ENCODE data around the gene RHOH.
"Not testable (repeated sequence)": the region's sequence is repeated elsewhere in the genome, so short reads cannot be mapped to it uniquely, and the experiment has no call there.

Gene RHOH

DNA sequence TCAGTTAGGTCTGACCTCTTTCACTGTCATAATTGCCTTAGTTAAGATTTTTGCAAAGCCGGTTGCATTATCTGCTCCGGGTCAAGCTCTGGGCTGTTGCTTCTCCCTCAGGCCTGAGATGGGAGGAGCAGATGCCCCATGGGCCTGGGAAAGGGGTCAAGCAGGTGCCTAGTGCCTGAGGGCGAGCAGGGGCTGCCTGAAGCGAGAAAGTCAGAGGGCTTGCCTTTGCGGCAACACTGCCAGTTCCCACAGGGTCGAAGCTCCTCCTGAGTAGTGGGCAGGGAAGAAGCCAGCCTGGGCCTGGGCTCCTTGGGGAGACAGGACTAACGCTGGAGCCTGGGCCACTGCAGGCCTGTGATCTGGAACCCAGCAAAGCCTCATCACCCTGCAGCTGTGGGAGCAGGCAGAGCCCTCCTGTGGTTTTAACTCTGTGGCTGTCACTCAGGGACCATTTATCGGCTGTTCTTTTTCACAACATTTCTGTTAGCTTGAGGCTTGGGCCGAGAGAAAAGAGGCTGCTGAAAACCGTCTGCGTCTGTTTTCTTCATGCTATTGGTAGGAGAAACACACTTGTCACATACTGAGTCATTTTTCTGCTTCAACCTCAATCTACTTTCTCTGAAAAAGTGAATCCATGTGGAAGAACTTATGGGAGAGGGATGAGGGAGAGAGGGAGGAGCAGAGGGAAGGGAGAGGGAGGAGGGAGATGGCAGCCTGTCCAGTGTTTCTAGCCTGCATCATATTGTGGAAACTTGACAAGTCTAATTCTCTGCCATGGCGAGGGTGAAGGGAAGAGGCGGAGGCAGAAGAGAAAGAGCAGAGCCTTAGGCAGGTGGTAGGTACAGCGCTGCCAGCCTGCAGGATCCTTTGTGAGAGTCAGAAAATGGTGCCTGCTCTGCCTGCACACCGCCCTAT is 68.4 kb downstream of the RHOH start:
- DNase-seq: no peak

DNA sequence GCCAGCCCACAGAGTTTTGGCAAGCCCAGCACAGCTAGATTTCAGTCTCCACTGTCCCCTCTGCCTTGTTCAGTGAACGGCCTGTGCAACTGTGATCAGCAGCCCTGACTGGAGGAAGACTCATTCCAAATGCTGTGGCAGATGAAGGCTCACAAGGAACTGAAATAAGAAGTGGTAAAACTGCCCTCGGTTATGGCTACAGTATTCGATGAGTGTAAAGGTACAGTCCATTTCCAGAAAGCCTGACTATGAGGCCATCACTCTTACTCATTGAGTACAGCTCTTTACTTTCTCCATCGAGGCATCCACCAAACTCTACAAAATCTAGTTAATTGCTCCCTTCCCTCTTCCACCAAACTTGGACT is 69.1 kb downstream of the RHOH start:
- DNase-seq: no peak

GRCh38 chr4:40269133-40269532 is 72.3 kb downstream of the RHOH start:
- no peak for DNase-seq

GRCh38 chr4:40270609-40271008 is 73.8 kb downstream of the RHOH start:
- no peak for DNase-seq

DNA sequence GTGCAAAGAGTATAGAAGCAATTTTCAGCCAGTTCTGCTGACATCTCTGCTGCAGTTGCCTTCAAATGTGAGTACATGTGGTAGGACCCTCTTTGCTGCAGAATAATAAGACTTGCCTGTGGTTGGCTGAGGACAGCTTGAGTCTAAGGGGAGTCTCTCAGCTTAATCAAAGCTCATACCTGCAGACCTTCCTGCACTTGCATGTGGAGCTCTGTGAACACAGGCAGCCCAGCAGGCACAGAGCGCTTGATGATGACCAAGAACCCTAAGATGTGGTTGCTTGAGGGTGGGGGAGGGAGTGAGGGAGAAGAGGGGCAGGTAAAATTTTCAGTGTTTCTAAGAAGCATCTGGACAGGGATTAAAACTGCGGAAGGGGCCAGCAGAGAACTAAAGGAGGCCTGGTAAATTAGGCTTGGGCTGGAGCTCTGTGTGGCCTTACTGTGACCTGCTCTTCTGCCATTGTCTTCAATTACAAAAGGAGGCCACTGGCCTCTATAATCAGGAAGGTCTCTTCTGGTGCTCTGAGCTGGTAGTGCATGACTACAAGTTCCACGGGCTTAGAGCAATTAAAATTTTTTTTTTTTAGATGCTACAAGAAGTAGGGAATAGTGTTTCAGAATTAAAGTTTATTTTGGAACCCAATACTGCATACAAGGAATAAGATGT is 78.4 kb downstream of the RHOH start:
- DNase-seq: no peak

DNA sequence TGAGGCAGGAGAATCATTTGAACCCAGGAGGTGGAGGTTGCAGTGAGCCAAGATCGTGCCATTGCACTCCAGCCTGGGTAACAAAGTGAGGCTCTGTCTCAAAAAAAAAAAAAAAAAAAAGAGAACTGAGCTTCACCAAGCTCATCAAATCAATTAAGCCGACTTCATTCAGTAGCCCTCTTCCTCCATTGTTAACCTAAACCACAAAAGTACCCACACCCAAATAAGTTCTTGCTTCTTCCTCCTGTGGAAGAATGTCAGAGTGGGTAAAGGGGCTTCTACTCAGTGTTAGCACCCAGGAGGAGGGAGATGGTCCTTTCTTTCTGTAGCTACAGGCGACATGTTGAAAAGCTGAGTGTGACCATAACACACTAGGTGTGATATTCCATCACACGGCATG is 79.7 kb downstream of the RHOH start:
- no peak for DNase-seq

DNA sequence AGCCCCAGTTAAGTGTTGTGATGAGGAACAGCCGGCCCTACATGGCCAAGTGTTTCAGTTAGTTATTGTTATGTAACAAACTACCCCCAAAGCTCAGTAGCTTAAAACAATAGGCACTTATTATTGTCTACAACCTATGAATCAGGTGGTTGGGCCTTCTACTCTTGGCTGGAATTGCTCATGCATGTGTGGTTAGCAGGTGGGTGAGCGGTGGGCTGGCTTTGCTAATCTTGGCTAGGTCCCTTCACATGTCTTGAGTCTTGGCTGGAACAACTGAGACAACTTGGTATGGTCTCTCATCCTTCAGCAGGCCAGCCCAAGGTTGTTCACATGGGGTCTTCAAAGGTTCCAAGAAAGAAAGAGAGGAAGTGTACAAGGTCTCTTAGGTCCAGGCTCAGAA is 83.8 kb downstream of the RHOH start:
- peak; percentile 44 to 63 for DNase-seq

GRCh38 chr4:40281099-40281498 is 84.3 kb downstream of the RHOH start:
- no peak for DNase-seq

- no peak for DNase-seq
These were observed 85.1 kb downstream of the RHOH start for GRCh38 chr4:40281913-40282312.

- DNase-seq: not testable (repeated sequence)
These were observed 86.0 kb downstream of the RHOH start for GRCh38 chr4:40282857-40283256.

- peak; percentile 56 to 64 for DNase-seq
These were observed 86.6 kb downstream of the RHOH start for GRCh38 chr4:40283413-40283812.

DNA sequence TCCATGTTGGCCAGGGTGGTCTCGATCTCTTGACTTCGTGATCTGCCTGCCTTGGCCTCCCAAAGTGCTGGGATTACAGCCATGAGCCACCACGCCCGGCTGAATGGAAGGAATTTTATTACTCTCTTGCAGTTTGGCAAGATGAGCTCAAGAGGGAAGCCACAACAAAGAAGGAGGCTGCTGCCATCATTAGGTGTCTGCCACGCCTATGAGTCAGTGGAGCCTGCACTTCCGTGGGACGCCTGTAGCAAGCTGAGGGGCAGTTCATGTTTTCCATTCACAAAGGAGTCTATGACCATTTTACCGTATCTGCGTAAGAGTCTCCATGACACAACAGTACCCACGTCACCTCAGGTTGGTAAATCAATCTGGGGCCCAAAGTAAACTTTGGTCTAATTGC is 87.1 kb downstream of the RHOH start:
- peak; percentile 88 to 90 for DNase-seq

GRCh38 chr4:40285692-40286091 is 88.9 kb downstream of the RHOH start:
- no peak for DNase-seq

DNA sequence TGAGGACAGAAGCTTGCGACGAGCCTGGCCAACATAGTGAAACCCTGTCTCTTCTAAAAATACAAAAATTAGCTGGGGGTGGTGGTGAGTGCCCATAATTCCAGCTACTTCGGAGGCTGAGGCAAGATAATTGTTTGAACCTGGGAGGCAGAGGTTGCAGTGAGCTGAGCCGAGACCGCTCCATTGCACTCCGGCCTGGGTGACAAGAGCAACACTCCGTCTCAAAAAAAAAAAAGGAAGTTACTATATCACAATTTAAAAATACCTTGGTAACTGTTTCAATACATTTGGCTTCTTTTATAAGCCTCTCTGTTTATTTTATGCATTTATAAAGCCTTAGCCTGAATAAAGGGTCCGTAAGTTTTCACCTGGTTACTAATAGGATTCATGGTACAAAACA is 91.7 kb downstream of the RHOH start:
- DNase-seq: no peak

- no peak for DNase-seq
These were observed 92.7 kb downstream of the RHOH start for GRCh38 chr4:40289366-40290188.

- DNase-seq: not testable (repeated sequence)
These were observed 93.9 kb downstream of the RHOH start for GRCh38 chr4:40290611-40291186.

GRCh38 chr4:40292313-40292759 is 95.5 kb downstream of the RHOH start:
- no peak for DNase-seq

DNA sequence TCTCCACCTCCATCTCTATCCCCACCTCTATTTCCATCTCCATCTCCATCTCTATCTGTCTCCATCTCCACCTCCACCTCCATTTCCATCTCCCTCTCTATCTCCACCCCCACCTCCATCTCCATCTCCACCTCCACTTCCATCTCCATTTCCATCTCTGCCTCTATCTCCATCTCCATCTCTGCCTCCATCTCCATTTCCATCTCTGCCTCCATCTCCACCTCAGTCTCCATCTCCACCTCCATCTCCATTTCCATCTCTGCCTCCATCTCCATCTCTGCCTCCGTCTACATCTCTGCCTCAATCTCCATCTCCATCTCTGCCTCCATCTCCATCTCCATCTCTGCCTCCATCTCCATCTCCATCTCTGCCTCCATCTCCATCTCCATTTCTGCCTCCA is 97.5 kb downstream of the RHOH start:
- no peak for DNase-seq

DNA sequence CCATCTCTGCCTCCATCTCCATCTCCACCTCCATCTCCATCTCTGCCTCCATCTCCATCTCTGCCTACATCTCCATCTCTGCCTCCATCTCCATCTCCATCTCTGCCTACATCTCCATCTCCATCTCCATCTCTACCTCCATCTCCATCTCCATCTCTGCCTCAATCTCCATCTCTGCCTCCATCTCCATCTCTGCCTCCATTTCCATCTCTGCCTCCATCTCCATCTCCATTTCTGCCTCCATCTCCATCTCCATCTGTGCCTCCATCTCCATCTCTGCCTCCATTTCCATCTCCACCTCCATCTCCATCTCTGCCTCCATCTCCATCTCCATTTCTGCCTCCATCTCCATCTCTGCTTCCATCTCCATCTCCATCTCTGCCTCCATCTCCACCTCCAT is 98.2 kb downstream of the RHOH start:
- DNase-seq: not testable (repeated sequence)

DNA sequence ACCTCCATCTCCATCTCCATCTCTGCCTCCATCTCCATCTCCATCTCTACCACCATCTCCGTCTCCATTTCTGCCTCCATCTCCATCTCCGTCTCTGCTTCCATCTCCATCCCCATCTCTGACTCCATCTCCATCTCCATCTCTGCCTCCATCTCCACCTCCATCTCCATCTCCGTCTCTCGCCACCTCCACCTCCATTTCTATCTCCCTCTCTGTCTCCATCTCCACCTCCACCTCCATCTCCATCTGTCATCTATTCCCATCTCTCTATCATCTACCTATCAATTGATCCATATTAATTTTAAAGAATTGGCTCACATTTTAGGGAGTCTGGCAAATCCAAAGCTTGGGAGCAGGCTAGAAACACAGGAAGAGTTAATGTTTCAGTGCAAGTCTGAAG is 98.7 kb downstream of the RHOH start:
- DNase-seq: no peak

All from activated CD4-positive, alpha-beta T cell treated with anti-CD3 and anti-CD28 coated beads for 4 hours (primary cell).